Measurements from ENCODE around the gene PBX2.

PBX2 gene

GRCh38 chr6:32170294-32170693, 19.7 kb downstream of the PBX2 start:
- DNase-seq, result no peak

- no peak for DNase-seq
Measured at GRCh38 chr6:32168807-32169591, 21.0 kb downstream of the PBX2 start.

GRCh38 chr6:32168350-32168749, 21.7 kb downstream of the PBX2 start:
- no peak for DNase-seq

- peak; percentile 96 for DNase-seq
Measured at GRCh38 chr6:32167761-32168262, 22.2 kb downstream of the PBX2 start.

- no peak for DNase-seq
Measured at GRCh38 chr6:32167154-32167760, 22.7 kb downstream of the PBX2 start.

- DNase-seq, result no peak
Measured at GRCh38 chr6:32166411-32167061, 23.5 kb downstream of the PBX2 start.

GRCh38 chr6:32164295-32164694, 25.7 kb downstream of the PBX2 start, which contains the start of gene EGFL8:
EGFL8 (plus strand) TSS chr6:32164595; CDS start chr6:32166166, 1,571 bp downstream.
- no peak for DNase-seq

GRCh38 chr6:32163559-32164258, 26.3 kb downstream of the PBX2 start:
- no peak for DNase-seq

GRCh38 chr6:32158052-32158451, 31.9 kb downstream of the PBX2 start:
- no peak for DNase-seq

GRCh38 chr6:32156891-32157290, 33.1 kb downstream of the PBX2 start:
- DNase-seq, result no peak

GRCh38 chr6:32154514-32155161, 35.4 kb downstream of the PBX2 start:
- no peak for DNase-seq

- DNase-seq, result peak; percentile 96
Measured at GRCh38 chr6:32153564-32154513, 36.2 kb downstream of the PBX2 start, which contains the start of gene PPT2. PPT2 (plus strand) TSS chr6:32154141; CDS start chr6:32154595, 454 bp downstream.

- DNase-seq, result no peak
Measured at GRCh38 chr6:32152769-32153563, 37.0 kb downstream of the PBX2 start.

GRCh38 chr6:32151863-32152768, 37.9 kb downstream of the PBX2 start, which contains the start of gene PRRT1:
PRRT1 (minus strand) TSS chr6:32151939; CDS start chr6:32151827, 112 bp downstream.
- no peak for DNase-seq

GRCh38 chr6:32151181-32151862, 38.7 kb downstream of the PBX2 start:
- DNase-seq, result no peak

GRCh38 chr6:32149932-32150870, 39.8 kb downstream of the PBX2 start:
- DNase-seq, result no peak

GRCh38 chr6:32149092-32149755, 40.8 kb downstream of the PBX2 start:
- no peak for DNase-seq
